HPDE6-E6E7 (cell line): Measurements from ENCODE around the gene TMEM59L.

Experiments used
- DNase-seq: peaks from one replicate; pipeline ENCODE4 v3.0.0; 2011; ENCODE audit warnings: missing footprints; ENCODE audit errors: extremely low spot score

Gene TMEM59L

GRCh38 chr19:18657590-18658365 is 45.1 kb downstream of the TMEM59L start:
- peak; percentile 39 for DNase-seq

GRCh38 chr19:18658366-18658855 is 45.7 kb downstream of the TMEM59L start:
- no peak for DNase-seq

GRCh38 chr19:18659281-18660050 is 46.8 kb downstream of the TMEM59L start:
- DNase-seq = no peak

- no peak for DNase-seq
Observed at GRCh38 chr19:18660051-18660910, 47.6 kb downstream of the TMEM59L start.

GRCh38 chr19:18660939-18661670 is 48.4 kb downstream of the TMEM59L start:
- no peak for DNase-seq

GRCh38 chr19:18662972-18663732 is 50.5 kb downstream of the TMEM59L start:
- no peak for DNase-seq

GRCh38 chr19:18663940-18664530 is 51.4 kb downstream of the TMEM59L start:
- no peak for DNase-seq

- DNase-seq = no peak
Observed at GRCh38 chr19:18665771-18666202, 53.1 kb downstream of the TMEM59L start.

- no peak for DNase-seq
Observed at GRCh38 chr19:18666317-18666716, 53.6 kb downstream of the TMEM59L start.

GRCh38 chr19:18666784-18667183 is 54.1 kb downstream of the TMEM59L start:
- DNase-seq = no peak

GRCh38 chr19:18667531-18668251 is 55.0 kb downstream of the TMEM59L start:
- DNase-seq = no peak

- DNase-seq = no peak
Observed at GRCh38 chr19:18668252-18668631, 55.6 kb downstream of the TMEM59L start.

GRCh38 chr19:18668744-18669523 is 56.3 kb downstream of the TMEM59L start:
- DNase-seq = no peak

- no peak for DNase-seq
Observed at GRCh38 chr19:18669524-18669817, 56.8 kb downstream of the TMEM59L start.

- DNase-seq = no peak
Observed at GRCh38 chr19:18669883-18670282, 57.2 kb downstream of the TMEM59L start.

GRCh38 chr19:18670312-18670711 is 57.6 kb downstream of the TMEM59L start:
- DNase-seq = no peak
